H54 (cell line): Measurements from ENCODE around the gene CELSR1.

Experiments used
- DNase-seq: peaks from one replicate; pipeline ENCODE4 v3.0.0; 2011; ENCODE audit warnings: low spot score, mixed read lengths; ENCODE audit not compliant: insufficient read length
- FAIRE-seq: peaks from 3 replicates; lab custom pipeline; 2011; peaks lifted over from hg19 to GRCh38; lab: Jason Lieb, UNC
- POLR2A ChIP-seq: IDR thresholded peaks from 2 replicates; pipeline ENCODE4 v1.6.1; 2011; ENCODE audit warnings: low read depth, mild to moderate bottlenecking, low read length

The CELSR1 gene

DNA sequence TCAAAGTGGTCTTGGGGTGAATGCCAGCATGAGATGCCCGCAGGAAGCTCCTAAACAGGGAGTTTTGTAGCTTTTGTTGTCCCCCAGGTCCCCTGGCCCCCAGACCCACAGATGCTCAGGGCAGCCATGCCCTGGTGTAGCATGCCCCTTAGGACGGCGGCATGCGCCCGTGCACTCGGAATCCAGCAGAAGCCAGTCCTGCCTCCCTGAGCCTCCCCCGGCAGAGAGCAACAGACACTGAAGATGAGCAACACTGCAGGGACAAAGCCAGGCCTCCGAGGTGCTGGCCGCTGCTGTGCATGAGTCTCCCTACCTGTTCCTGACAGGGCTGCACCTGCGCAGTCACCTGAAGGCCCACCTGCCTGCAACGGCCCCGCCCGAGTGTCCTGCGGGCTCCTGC lies 142.8 kb downstream of the CELSR1 start:
- no peak for TF ChIP-seq POLR2A
- FAIRE-seq (no peak), DNase-seq (no peak)

DNA sequence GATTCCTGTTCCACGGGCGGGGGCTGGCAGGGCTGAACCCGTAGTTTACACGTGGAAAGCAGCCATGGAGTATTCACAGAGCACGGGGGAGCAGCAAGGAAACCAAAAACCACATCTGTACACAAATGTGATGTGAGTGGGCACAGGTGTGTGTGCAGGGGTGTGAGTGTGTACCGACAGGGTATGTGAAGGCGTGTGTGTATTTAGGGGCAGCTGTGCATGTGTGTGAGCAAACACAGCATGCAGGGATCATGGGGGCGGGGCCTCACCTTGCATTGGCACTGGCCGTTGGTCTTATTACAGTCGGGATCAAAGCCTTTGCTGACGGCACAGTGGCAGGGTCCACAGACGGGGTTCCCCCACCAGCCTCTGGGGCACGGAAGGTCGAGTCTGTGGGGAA lies 143.5 kb downstream of the CELSR1 start:
- no peak for FAIRE-seq
- DNase-seq = no peak
- TF ChIP-seq POLR2A = no peak

DNA sequence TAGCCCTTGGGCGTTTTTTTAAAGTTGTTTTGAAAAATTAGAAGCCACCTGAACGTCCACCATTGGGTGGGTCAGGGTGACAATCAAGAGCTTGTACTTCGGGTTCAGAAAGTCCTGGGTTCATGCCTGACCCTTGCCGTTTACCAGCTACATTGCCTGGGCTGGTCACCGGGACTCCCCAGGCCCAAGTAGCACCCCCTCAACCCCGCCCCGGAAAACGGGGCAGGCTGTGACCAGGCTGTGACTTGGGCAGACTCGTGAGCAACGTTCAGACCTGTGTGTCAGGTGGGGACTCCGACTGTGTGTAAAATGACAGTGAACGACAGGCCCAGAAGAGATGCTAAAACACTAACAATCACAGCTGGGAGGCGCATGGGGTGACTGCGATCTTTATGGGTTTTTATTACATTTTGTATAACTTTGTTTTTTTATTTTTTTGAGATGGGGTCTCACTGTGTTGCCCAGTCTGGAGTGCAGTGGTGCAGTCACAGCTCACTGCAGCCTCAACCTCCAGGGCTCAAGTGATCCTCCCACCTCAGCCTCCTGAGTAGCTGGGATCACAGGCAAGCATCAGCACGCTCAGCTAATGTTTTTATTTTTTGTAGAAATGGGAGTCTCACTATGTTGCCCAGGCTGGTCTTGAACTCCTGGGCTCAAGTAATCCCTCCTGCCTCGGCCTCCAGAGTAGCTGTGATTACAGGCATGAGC lies 145.1 kb downstream of the CELSR1 start:
- FAIRE-seq (no peak), DNase-seq (no peak)
- no peak for TF ChIP-seq POLR2A

DNA sequence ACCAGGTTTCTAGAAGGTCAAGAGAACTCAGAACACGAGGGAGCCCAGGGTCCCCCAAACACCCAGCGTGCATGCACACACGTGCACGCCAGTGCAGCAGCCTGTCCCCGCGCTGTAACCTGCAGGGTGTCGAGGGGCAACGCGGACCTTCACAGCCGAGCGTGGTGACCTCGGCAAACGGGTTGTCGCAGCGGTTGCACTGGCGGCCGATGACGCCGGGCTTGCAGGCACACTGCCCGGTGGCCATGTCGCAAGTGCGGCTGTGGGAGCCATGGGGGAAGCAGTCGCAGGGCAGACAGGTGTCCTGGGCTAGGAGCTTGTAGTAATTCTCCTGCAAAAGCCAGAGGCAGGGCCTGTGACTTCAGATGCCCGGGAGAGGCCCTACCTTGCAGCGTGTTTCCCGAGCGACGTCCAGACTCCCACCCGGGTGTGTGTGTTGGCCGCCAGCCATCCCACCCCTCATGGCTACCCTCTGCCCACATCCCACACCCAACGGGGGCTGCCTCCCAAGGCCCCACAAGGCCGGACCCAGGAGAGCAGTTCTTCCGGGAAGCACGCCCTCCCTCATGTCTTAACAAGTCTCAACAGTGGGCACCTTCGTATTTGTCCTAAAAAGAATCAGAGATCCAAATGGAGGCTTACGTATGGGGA lies 145.8 kb downstream of the CELSR1 start:
- FAIRE-seq (no peak), DNase-seq (no peak)
- TF ChIP-seq POLR2A = no peak

DNA sequence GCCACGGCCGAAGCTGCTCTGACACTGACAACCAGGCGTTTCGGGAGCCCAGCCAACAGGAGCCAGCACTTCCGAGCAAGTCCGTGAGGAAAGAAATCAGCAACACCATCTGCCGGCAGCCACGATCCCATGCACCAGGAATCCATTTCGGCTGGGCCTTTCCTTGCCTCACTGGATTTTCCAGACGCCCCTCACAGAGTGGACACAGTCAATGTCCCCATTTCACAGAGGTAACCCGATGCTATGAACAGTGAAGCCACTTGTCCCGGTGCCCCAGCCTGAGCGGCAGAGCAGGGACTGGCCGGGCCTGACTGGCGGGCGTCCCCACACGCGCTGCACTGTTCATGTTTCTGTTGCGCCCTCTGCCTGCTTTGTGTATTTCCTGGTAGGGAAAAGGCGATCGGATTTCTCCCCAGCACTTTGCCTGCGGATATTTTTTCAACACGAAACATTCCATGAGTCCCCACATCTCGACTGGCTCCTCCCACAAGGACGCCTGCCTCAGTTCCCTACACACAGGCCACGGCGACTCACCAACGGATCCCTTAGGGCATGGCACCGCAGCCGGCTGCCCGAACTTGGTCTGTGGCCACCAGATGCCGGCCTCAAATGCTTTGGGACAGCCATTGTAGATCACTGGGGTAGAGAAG lies 146.6 kb downstream of the CELSR1 start:
- no peak for TF ChIP-seq POLR2A
- FAIRE-seq (no peak), DNase-seq (no peak)

DNA sequence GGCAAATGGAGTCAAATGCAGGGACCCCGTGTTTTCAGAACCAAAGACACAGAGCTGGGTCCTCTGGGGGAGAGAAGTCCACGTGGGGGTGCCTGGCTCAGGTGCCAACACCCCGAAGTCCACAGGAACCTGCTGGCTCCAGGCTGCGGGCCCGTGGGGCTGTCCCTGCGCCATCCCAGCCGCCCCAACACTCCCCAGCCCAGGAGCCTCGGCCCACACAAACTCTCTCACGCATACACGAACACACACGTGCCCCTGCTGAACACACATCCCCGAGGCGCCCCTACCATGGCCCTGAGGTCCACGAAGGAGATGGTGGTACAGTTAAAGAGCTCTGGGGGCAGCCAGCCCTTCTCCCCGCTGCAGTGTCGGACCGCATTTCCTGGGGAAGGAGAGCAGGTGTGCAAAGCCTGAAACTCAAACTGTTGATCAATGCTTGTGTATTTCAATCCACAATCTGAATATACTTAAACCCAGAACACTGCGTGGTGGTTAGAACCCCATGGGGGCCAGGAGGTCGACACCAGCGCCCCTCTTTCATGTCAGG lies 147.2 kb downstream of the CELSR1 start:
- no peak for FAIRE-seq
- no peak for TF ChIP-seq POLR2A
- DNase-seq = no peak

DNA sequence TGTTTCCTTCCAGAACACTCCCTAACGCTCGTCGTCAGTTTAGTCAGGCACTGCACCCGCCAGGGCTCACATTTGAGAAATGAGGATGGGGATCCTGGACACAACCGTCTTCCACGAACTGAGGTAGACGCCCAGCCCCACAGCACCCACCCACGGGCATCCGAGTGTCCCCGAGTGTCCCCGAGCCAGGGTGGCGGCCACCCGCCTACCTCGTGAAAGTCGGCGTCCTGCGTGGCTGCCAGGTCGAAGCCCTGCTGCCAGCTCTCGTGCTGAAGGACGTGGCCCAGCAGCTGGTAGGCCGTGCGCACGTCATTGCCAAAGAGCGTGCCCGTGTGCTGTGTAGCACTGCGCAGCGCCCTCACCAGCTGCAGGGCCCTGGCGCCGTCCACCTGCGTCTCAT lies 148.3 kb downstream of the CELSR1 start:
- DNase-seq = no peak
- FAIRE-seq = no peak
- no peak for TF ChIP-seq POLR2A

DNA sequence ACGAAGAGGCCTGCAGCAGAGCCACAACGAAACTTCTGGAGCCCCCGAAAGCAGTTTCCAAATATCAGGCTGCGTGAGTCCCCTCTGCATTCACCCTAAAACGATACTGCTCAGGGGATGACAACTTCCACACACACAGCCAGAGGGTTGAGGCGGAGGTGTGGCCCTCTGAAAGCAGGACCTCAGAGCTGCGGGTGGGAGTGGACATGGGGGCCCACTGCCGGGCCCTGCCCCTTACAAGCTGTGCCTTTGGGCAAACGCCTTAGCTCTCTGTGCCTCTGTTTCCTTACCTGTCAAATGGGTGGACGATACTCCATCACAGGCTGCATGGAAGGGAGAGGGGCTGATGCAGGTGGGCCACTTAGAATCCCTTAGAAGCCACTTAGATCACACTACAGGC lies 148.8 kb downstream of the CELSR1 start:
- FAIRE-seq (no peak), DNase-seq (no peak)
- TF ChIP-seq POLR2A = no peak

DNA sequence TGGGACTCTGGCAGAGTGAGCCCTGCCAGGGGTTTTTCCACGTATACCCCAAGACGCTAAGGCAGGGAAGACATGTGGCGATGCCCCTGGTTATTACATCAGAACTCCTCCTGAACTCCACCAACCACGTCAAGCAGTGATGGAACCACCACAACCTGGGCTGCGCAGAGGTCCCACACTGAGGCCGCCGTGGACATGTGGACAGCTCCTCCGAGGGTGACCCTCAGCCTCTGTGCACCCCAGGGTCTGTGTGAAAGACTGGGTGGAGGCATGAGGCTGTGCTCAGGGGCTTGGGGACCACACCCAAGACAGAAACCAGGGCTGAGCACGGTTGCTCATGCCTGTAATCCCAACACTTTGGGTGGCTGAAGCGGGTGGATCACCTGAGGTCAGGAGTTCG lies 149.7 kb downstream of the CELSR1 start:
- no peak for FAIRE-seq
- no peak for TF ChIP-seq POLR2A
- no peak for DNase-seq

DNA sequence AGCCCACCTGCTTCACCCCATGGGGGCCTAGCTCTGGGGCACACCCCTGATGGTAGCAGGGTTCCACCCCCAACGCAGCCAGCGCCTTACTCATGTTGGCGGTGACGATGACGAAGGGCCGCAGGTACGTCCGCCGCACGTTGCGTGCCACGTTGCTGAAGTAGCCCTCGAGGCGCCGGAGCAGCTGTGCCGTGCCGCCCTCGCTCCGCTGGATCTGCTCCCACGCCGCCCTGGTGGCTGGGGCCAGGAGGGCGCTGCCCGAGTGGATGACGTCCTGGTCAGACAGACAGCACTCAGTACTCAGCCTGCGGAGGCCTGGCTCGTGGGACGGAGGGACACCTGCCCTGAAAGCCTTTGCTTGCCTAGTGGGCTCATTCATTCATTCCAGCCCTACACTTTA lies 151.1 kb downstream of the CELSR1 start:
- DNase-seq (no peak), FAIRE-seq (no peak)
- no peak for TF ChIP-seq POLR2A

DNA sequence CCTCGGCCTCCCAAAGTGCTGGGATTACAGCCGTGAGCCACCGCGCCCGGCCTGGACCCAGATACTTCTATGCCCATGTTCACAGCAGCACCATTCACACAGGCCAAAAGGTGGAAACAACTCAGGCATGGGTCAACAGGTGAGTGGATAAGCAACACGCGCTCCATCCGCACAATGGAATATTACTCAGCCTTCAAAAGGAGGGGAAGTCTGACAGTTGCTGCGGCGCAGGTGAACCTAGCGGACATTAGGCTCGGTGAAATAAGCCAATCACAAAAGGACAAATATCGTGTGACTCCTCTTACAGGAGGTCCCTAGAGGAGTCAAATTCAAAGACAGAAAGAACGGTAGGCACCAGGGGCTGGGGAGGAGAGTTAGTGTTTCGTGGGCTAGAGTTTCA lies 154.9 kb downstream of the CELSR1 start:
- TF ChIP-seq POLR2A = no peak
- FAIRE-seq = no peak
- no peak for DNase-seq

DNA sequence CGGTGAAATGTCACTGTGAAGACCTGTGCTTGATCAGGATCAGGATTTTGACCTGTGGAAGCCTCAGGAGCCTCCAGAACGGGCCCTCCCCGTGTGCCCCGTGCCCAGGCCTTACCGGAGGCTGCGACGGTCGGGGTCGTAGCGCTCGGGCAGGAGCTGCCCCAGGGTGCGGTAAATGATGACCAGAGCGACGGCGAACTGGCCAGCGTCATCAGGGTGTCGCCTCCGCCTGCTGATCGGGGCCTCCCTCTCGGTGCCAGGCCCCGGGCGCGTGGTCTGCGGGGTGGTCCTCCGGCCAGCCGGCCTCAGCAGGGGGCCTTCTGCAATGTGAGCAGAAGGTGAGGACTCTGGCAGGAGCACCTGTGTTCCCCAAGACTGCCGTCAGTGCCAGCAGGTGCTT lies 155.7 kb downstream of the CELSR1 start:
- FAIRE-seq = no peak
- TF ChIP-seq POLR2A = no peak

DNA sequence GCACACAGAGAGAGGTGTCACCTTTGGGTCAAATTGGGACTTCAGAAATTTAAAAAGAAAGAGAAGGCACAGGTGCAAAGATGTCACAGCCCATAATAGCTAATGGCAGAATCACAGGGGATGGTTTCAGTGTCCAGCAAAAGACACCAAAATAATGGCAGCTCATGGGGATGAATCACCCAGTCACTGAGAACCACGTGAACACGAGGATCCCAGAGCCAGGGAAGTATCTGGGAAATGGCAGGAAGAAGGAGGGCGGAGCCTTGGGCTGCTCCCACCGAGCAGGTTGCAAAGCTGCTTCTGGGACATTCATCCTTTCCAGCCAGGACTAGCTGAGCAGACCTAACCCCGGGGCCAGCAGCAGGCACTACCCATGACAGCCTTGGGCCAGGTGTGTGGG lies 156.3 kb downstream of the CELSR1 start:
- DNase-seq (peak; percentile 81), FAIRE-seq (peak; percentile 82)
- TF ChIP-seq POLR2A = no peak

More for the DNA sequence above, 155.7 kb downstream of the CELSR1 start:
- DNase-seq = no peak

DNA sequence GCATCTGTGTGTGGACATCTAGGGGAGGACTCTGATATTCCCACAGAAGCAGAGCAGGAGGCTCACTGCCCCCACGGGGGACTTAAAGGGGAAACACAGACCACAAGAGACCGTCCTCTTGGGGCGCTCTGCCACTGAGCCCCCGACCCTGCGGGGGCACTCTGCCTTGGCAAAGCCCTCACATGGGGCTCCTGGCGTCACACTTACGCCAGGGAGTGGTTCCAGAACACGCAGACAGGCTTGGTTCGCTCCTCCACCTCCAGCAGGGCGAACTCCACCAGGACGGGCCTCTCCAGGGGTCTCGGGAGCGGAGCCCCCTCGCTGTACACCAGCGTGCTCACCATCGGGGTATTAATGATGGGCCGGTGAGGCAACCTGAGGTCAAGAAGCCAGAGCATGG lies 156.8 kb downstream of the CELSR1 start:
- DNase-seq (no peak), FAIRE-seq (no peak)
- no peak for TF ChIP-seq POLR2A
